GM20431 (cell line): ENCODE results near the gene DSP.

Experiments used
- in situ Hi-C: fragments of 300-500 bp; cut with MseI, MboI; formaldehyde crosslinking; loops from one replicate; pipeline ENCODE4 v1.15.0; 2020; ENCODE audit warnings: low sequenced_read_pairs; ENCODE audit not compliant: unreplicated experiment

DSP gene

DNA sequence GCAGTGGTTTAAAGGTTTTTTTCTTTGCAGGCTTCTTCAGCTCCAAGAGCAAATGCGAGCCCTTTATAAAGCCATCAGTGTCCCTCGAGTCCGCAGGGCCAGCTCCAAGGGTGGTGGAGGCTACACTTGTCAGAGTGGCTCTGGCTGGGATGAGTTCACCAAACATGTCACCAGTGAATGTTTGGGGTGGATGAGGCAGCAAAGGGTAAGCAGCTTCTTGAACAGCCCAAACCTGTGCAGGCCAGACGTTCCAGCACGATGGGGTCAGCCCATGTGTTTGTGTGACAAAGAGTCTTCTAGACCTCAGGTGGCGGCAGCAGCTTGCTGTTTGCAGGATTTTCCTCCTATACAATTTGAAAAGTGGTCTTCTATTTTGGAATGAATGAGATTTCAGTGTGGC is 17.7 kb downstream of the DSP start:
- in situ Hi-C loops: no loop called here

DNA sequence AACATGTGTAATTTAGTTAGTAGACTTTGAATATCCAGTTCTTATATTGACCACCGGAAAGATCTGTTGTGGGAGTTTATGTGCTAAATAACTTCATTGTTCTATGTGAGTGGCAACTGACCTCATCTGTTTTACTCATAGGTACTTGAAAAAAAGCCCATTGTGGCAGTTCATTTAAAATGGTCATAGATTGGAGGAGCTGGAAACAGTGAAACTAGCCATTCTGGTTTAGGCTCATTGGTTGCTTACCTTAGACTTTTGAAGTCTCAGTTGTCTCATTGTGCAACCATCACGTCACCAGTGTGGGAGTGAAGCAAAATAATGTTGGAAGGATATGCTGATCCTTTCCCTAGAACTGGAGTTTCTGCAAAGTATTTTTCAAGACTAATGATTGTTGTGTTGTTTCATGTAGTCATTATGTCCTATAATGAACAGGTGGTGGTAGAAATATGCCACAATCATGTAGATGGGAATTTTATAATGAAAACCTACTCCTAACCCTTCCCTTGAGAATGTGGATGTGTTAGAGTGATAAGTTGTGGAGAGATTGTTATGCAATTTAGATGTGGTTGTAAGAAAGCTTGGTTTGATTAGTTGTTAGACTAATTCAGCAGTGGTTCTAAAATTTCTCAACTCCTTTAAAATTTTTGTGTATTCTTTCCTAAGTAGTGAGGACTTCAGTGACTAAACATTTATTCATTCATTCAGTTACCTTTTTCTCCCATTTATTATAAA is 18.3 kb downstream of the DSP start:
- in situ Hi-C loops: no loop called here

DNA sequence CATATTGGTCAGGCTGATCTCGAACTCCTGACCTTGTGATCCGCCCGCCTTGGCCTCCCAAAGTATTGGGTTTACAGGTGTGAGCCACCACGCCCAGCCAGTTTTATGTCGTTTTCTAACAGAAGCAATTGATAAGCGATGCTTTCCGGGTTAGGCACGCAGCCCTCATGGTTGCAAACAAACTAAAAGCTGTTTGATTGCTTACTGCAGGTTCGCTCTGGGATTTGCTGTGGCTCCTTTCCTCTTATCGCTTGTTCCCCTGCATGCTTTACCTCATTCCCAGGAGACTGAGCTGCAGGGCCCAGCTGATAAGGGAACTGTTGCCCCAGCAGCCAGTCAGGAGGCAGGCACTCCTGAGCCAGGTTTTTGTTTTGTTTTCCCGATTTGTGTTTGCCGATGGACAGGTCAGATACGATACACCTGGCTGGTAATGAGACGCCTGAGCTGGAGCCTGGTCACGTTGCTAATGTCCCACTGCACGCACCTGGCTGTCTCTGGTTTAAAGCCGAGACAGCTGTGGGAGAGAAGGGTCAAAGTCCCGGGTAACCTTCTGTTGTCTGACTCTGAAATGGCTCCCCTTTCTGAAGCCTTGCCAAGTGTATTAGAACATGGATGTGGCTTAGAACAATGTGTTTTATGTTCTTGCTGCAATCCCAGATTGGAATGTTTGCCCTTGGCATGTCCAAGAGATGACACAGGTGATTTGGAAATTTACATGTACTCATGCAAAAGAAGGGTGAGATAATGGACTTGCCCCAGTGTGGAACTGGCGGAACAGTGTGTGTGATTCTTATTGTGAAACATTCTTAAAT is 19.9 kb downstream of the DSP start:
- in situ Hi-C loops: no loop called here

DNA sequence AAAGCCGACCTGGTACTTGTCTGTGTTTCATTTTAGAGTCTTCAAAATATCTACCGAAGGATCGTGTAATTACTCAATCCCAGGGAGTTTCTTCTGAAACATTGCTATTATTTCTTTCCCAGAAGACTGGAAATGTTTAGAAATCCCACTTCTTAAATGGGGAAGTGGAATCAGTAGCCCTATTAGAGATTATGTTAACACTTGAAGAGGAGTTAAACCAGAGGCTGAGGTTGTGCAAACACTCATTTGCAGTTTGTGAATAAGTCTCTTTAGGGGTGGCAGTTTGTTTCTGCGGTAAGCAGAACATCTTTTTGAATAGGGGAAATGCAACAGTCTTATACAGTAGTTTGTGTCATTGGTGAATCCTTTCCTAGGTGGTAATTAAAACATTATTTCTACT is 21.3 kb downstream of the DSP start:
- in situ Hi-C loops: no loop called here

DNA sequence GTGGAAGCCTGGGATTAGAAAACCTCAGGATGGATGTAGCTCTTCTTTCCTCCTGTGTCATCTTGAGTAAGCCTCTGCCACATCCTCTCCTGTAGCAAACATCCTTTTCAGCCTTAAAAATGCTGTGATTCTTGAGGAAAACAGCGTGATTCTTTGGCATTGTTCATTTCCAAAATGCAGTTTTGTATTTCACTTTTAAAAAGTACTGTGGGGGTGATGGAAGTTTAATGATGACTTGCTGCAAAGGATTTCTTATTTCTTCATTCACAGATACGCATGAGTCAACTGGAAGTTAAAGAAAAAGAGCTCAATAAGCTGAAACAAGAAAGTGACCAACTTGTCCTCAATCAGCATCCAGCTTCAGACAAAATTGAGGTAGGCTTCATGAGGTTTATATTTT is 24.6 kb downstream of the DSP start:
- in situ Hi-C loops: no loop called here

DNA sequence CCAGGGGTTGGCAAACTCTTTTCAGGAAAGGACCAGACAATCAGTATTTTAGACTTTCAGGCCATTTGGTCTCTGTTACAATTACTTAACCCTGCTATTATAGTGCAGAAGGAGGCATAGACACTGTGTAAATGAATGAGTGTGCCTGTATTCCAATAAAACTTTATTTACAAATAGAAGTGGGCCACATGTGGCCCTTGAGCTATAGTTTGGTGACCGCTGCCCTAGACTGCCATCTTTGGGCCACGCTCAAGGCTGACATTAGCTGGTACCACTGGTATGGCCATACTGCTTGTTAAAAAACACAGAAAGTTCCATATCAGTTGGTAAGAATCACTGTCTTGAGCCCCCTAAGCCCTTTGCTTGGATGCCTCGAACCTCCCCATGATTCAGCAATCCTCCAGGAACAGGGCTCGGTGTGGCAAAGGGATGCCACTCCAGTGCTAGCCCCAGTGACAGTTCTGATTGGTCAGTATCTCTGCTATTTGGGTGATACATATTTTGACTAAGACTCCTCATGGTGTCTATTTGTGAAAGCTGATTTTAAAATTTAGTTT is 25.2 kb downstream of the DSP start:
- in situ Hi-C loops: no loop called here

DNA sequence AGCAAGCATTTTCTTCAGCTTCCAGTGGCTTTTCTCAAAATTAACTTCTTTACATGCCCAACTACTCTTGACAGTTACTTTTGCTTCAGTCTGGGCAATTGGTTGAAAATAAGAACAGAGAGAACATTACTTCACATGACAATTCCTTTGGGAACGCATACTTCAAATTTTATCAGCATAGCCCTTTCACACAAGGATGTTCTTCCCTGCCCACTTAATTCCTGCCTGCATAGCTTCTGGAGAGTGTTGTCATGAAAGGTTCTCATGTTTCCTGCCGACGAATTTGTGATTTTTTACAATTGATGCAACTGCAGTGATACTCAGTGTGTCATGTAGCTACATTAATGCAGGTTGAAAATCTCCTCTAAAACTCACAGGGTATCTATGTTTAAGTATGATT is 26.6 kb downstream of the DSP start:
- in situ Hi-C loops: no loop called here

DNA sequence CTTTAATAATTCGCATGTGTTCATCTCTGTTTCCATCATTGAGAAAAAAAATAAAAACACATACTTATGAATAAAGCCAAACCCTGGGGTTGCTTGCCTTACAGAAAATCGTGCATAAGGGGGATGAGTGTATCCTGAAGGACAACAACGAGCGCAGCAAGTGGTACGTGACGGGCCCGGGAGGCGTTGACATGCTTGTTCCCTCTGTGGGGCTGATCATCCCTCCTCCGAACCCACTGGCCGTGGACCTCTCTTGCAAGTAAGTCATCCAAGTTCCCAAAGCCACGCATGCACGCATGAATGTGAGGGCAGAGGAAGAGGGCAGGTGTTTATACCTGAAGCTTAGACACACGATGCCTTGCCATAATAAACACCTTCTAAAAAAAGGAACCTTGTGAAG is 27.6 kb downstream of the DSP start:
- in situ Hi-C loops: no loop called here

DNA sequence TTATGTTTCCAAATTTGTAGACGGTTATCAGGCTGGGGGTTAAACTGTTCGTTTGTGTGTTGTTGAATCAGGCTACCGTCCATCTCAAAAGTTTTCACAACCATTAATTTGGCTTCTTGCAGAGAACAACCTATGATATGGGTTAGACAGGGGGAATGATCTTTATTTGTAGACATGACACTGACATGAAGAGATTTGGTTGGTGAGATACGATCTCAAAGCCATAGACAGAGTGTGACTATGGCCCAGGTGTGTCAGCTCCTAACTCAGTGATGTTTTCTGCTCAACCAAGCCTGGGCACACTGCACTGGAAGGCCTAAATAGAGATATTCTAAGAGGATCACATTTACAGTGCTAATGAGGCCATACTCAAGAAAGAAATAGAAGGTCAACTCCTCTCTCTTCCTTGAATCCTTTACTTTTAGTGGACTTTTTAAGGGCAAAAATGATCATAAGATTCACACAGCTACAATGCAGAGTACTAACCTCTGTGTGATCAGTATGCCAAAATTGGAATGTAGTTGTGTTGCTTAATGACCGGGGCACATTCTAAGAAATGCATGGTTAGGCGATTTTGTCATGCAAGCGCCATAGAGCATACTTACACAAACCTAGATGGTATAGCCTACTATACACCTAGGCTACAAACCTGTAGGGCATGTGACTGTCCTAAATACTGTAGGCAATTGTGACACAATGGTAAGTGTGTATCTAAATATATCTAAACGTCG is 30.9 kb downstream of the DSP start:
- in situ Hi-C loops: no loop called here

DNA sequence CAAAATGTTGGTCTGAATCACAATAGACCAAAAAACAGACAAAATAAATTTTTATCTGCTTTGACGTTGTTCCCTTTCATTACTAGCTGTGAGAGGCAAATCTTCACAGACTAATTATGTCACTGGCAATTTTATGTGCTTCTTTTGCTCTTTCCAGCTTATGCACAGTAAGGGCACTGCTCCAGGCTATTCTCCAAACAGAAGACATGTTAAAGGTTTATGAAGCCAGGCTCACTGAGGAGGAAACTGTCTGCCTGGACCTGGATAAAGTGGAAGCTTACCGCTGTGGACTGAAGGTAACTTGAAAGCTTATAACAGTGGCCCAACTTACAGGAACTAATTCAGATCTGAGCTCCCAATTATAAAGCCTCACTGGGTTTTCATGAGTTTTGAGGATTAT is 33.0 kb downstream of the DSP start:
- in situ Hi-C loops: no loop called here

DNA sequence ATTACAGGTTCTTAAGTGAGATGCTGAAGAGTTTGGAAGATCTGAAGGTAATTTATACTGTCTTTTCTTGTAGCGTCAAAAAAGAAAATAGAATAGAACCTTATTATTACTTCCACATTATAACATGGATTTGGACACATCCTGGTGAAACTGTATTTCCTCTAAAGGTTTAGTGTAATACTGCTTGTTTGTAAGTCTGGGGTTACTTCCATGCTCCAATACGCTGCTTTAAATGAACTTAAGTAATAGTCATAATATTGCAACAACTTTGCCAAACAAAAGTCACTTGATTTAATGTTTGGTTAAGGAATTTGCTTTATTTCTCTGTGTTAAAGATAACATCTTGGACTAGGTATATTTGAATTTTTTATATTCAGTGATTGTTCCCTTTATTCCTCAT is 37.0 kb downstream of the DSP start:
- in situ Hi-C loops: no loop called here

DNA sequence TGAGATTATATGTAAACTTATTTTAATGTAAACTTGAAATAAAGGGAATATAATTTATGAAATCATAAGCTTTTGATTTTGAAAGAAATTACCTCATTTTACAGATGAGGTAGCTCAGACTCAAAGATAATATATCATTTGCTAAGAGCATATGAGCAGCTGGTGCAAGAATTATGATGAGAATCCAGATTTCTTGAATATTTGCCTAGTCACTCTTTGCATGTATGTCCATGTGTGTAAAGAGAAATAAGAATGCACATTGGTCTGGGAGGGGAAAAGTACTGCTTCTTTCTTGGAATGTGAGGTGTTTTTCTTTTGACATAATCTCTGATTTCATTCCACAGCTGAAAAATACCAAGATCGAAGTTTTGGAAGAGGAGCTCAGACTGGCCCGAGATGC is 37.5 kb downstream of the DSP start:
- in situ Hi-C loops: no loop called here

DNA sequence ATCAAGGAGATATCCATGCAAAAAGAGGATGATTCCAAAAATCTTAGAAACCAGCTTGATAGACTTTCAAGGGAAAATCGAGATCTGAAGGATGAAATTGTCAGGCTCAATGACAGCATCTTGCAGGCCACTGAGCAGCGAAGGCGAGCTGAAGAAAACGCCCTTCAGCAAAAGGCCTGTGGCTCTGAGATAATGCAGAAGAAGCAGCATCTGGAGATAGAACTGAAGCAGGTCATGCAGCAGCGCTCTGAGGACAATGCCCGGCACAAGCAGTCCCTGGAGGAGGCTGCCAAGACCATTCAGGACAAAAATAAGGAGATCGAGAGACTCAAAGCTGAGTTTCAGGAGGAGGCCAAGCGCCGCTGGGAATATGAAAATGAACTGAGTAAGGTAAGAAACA is 38.4 kb downstream of the DSP start:
- in situ Hi-C loops: no loop called here

DNA sequence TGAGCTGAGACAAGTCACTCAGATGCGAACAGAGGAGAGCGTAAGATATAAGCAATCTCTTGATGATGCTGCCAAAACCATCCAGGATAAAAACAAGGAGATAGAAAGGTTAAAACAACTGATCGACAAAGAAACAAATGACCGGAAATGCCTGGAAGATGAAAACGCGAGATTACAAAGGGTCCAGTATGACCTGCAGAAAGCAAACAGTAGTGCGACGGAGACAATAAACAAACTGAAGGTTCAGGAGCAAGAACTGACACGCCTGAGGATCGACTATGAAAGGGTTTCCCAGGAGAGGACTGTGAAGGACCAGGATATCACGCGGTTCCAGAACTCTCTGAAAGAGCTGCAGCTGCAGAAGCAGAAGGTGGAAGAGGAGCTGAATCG is 39.1 kb downstream of the DSP start:
- in situ Hi-C loops: no loop called here

DNA sequence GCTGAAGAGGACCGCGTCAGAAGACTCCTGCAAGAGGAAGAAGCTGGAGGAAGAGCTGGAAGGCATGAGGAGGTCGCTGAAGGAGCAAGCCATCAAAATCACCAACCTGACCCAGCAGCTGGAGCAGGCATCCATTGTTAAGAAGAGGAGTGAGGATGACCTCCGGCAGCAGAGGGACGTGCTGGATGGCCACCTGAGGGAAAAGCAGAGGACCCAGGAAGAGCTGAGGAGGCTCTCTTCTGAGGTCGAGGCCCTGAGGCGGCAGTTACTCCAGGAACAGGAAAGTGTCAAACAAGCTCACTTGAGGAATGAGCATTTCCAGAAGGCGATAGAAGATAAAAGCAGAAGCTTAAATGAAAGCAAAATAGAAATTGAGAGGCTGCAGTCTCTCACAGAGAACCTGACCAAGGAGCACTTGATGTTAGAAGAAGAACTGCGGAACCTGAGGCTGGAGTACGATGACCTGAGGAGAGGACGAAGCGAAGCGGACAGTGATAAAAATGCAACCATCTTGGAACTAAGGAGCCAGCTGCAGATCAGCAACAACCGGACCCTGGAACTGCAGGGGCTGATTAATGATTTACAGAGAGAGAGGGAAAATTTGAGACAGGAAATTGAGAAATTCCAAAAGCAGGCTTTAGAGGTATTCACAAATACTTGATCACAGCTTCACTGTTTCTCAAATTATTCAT is 39.6 kb downstream of the DSP start:
- in situ Hi-C loops: no loop called here

DNA sequence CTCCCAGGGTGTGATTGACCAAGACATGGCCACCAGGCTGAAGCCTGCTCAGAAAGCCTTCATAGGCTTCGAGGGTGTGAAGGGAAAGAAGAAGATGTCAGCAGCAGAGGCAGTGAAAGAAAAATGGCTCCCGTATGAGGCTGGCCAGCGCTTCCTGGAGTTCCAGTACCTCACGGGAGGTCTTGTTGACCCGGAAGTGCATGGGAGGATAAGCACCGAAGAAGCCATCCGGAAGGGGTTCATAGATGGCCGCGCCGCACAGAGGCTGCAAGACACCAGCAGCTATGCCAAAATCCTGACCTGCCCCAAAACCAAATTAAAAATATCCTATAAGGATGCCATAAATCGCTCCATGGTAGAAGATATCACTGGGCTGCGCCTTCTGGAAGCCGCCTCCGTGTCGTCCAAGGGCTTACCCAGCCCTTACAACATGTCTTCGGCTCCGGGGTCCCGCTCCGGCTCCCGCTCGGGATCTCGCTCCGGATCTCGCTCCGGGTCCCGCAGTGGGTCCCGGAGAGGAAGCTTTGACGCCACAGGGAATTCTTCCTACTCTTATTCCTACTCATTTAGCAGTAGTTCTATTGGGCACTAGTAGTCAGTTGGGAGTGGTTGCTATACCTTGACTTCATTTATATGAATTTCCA is 43.9 kb downstream of the DSP start:
- in situ Hi-C loops: no loop called here

DNA sequence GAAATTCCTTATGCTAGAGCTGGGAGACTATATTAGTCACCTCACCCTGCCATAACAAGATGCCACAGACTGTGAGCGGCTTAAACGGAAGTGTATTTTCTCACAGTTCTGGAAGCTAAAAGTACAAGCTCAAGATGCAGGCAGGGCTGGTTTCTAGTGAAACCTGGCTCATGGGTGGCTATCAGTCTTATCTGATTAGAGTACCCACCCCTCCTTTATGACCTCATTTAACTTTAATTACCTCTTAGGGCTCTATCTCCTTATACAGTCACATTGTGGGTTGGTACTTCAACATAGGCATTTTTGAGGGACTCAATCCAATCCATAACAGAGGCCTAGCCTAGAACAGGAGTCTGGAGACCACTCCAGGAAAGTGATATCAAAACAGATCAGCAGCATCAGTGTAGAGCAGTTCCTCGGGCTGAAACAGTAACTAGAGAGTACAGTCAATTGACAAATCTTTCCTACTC is 46.2 kb downstream of the DSP start:
- in situ Hi-C loops: no loop called here

DNA sequence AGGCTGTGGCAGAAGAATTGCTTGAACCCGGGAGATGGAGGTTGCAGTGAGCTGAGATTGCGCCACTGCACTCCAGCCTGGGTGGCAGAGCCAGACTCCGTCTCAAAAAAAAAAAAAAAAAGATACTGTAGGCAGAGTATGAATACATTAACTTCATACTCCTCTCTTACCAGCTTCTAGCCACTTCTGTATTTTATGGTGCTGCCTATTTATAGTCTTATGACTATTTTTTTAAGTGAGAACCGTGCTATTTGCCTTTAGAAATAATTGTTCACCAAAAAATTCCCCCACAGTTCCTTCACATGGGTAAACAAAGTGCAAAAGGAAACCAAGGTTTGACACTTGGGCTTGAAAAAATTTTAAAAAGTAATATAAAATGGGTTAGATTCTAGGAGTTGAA is 47.0 kb downstream of the DSP start:
- in situ Hi-C loops: no loop called here

DNA sequence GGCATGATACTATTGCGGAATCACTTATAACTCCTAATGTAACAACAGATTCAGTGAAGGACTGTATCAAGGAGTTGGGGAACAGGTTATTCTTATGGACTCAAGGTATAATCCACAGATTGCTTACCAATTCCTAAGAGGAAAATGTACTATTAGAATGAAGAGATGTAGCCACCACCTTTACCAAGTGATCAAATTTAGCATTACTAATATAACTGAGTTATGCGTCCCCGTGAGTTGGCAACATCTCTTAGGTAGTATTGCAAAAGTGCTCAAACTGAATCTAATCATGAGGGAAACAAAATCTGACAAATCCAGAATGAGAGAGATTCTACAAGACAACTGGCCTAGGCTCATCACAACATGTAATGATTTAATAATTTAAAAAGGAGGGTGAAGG is 47.8 kb downstream of the DSP start:
- in situ Hi-C loops: no loop called here
